Calu3 (cell line): ENCODE results near the gene IFI16. TPM values are rescaled to one million over a fixed set of nuclear protein-coding genes. Genes with fewer than 3 reads are reported as not detected.

ENCODE experiments used
- BruUV-seq: library from RNA; stranded (reverse); fragments of 400-500 nt; replicated peaks from 2 replicates; lab custom pipeline; 2021; lab: Mats Ljungman, UMichigan
- CTCF ChIA-PET: fragments of 300-600 bp; sonication (Branson Sonifier 250); formaldehyde crosslinking; loops from one replicate; lab custom pipeline; 2022; ENCODE audit warnings: antibody characterized with exemption; lab: Charles Lee
- DNase-seq: peaks from one replicate; pipeline ENCODE4 v3.0.0; 2022
- H3K27ac Mint-ChIP-seq: one replicate; pipeline ENCODE4 v1.8.0; 2022; ENCODE audit warnings: mixed read lengths; ENCODE audit not compliant: unreplicated experiment
- H3K27me3 Mint-ChIP-seq: one replicate; pipeline ENCODE4 v1.8.0; 2022; ENCODE audit warnings: mixed read lengths; ENCODE audit not compliant: unreplicated experiment
- H3K36me3 Mint-ChIP-seq: one replicate; pipeline ENCODE4 v1.8.0; 2022; ENCODE audit warnings: mild to moderate bottlenecking, moderate library complexity, mixed read lengths; ENCODE audit not compliant: insufficient read depth, unreplicated experiment
- H3K4me1 Mint-ChIP-seq: one replicate; pipeline ENCODE4 v1.8.0; 2022; ENCODE audit warnings: mild to moderate bottlenecking, low read depth, mixed read lengths; ENCODE audit not compliant: unreplicated experiment
- H3K4me3 Mint-ChIP-seq: one replicate; pipeline ENCODE4 v1.8.0; 2022; ENCODE audit warnings: mild to moderate bottlenecking, low read depth, moderate library complexity, mixed read lengths; ENCODE audit not compliant: unreplicated experiment
- H3K9me3 Mint-ChIP-seq: one replicate; pipeline ENCODE4 v1.8.0; 2022; ENCODE audit warnings: low read depth, mixed read lengths; ENCODE audit not compliant: unreplicated experiment
- intact Hi-C: fragments of 100-400 bp; cut with micrococcal nuclease; formaldehyde crosslinking; loops from one replicate; pipeline ENCODE4 v1.10.0; 2022; ENCODE audit not compliant: unreplicated experiment
- total RNA-seq: library from RNA; stranded (reverse); gene quantifications from 2 replicates; pipeline ENCODE4 v1.2.3, GENCODE V29; 2022
- TF ChIP-seq, protein P1 (sequence below): fragments of 200-600 bp; IDR thresholded peaks from one replicate; pipeline ENCODE4 v1.8.0; 2022; ENCODE audit warnings: antibody characterized with exemption; ENCODE audit not compliant: unreplicated experiment

IFI16 gene
- total RNA-seq, 1 experiment from 2014 or later, result 52.8 TPM

- H3K36me3 Mint-ChIP-seq, result no peaks in the 10 kb centered on the region
- intact Hi-C loops, result loop anchor here (1.0 to 10.0 kb wide), 7 partner anchors 73 to 875 kb away; no protein-coding TSS in a partner anchor
- no TSS peak for BruUV-seq
- peak overlapping the region; percentile 63 for H3K4me3 Mint-ChIP-seq
- TF ChIP-seq, protein P1, sequence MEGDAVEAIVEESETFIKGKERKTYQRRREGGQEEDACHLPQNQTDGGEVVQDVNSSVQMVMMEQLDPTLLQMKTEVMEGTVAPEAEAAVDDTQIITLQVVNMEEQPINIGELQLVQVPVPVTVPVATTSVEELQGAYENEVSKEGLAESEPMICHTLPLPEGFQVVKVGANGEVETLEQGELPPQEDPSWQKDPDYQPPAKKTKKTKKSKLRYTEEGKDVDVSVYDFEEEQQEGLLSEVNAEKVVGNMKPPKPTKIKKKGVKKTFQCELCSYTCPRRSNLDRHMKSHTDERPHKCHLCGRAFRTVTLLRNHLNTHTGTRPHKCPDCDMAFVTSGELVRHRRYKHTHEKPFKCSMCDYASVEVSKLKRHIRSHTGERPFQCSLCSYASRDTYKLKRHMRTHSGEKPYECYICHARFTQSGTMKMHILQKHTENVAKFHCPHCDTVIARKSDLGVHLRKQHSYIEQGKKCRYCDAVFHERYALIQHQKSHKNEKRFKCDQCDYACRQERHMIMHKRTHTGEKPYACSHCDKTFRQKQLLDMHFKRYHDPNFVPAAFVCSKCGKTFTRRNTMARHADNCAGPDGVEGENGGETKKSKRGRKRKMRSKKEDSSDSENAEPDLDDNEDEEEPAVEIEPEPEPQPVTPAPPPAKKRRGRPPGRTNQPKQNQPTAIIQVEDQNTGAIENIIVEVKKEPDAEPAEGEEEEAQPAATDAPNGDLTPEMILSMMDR, result no peak
- peak overlapping the region; percentile 38 for H3K27ac Mint-ChIP-seq
- peak; percentile 40 for DNase-seq
- no peaks in the 10 kb centered on the region for H3K27me3 Mint-ChIP-seq
- CTCF ChIA-PET, result interaction anchor here (1.9 kb wide), 1 partner anchor 11 kb away, joined by 5 read pairs; the partner anchor contains the start of gene IFI16
- H3K9me3 Mint-ChIP-seq, result no peaks in the 10 kb centered on the region
- H3K4me1 Mint-ChIP-seq, result peaks cover 29% of the 10 kb centered on the region
Measured at GRCh38 chr1:158999316-159000069, 10.2 kb upstream of the IFI16 start.

DNA sequence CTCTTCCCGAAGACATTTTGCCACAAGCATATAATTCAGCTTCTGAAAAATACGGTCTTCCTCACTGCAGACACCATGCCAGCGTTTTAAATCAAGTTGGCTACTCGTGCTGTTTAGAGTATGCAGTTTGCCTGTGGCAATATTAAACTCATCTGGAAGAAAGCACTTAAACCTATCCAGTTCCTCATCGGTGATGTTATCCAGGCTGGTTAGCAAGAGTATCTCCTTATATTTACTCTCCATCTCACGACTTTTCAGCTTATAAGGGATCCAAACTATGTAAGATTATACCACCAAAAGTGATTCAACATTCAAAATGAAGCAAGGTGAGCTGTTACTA, 9.7 kb upstream of the IFI16 start:
- DNase-seq, result no peak
- CTCF ChIA-PET, result interaction anchor here (1.9 kb wide), 1 partner anchor 10 kb away, joined by 5 read pairs; the partner anchor contains the start of gene IFI16
- Mint-ChIP-seq H3K27ac (peak overlapping the region; percentile 38), H3K4me1 (peaks cover 29% of the 10 kb centered on the region), H3K27me3 (no peaks in the 10 kb centered on the region), H3K36me3 (no peaks in the 10 kb centered on the region), H3K9me3 (no peaks in the 10 kb centered on the region), H3K4me3 (peak overlapping the region; percentile 63)
- intact Hi-C loops, result loop anchor here (10.0 kb wide), 1 partner anchor 345 kb away; no protein-coding TSS in a partner anchor
- BruUV-seq, result TSS peak; percentile 81
- TF ChIP-seq, protein P1, result no peak

- Mint-ChIP-seq H3K4me3 (no peak overlapping the region), H3K36me3 (no peaks in the 10 kb centered on the region), H3K27ac (no peak overlapping the region), H3K27me3 (no peaks in the 10 kb centered on the region), H3K4me1 (peaks cover 29% of the 10 kb centered on the region), H3K9me3 (no peaks in the 10 kb centered on the region)
- BruUV-seq, result no TSS peak
- CTCF ChIA-PET, result interaction anchor here (1.9 kb wide), 1 partner anchor 9 kb away, joined by 5 read pairs; the partner anchor contains the start of gene IFI16
- DNase-seq, result peak; percentile 70
- intact Hi-C loops, result loop anchor here (10.0 kb wide), 1 partner anchor 346 kb away; no protein-coding TSS in a partner anchor
- TF ChIP-seq, protein P1, result no peak
Measured at GRCh38 chr1:159000625-159001024, 9.1 kb upstream of the IFI16 start.

DNA sequence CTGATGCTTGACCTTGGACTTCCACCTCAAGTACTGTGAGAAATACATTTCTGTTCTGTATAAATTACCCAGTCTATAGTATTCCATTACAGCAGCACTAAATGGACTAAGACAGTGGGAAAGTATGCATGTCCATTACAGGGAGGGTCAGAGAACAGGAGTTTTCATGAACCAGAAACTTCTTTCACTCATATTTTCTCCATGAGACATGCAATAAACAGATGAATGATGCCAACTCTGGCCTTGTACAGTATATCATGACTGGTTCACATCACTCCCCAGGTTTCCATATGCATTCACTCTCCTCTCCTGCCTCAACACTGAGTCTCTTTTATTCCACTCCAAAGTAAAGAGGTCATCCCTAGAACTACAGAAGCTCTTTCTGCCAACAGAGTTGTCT, 4.5 kb upstream of the IFI16 start:
- DNase-seq, result no peak
- H3K27ac Mint-ChIP-seq, result no peak overlapping the region
- peaks cover 10% of the 10 kb centered on the region for H3K4me1 Mint-ChIP-seq
- intact Hi-C loops, result loop anchor here (10.0 kb wide), 1 partner anchor 350 kb away; no protein-coding TSS in a partner anchor
- CTCF ChIA-PET, result no interaction called here
- TF ChIP-seq, protein P1, result no peak
- peaks cover 6% of the 10 kb centered on the region for H3K36me3 Mint-ChIP-seq
- no TSS peak for BruUV-seq
- H3K4me3 Mint-ChIP-seq, result no peak overlapping the region
- no peaks in the 10 kb centered on the region for H3K27me3 Mint-ChIP-seq
- H3K9me3 Mint-ChIP-seq, result no peaks in the 10 kb centered on the region
